Measurements from ENCODE around the gene HNRNPA3.
"Not testable (repeated sequence)": the region's sequence is repeated elsewhere in the genome, so short reads cannot be mapped to it uniquely, and the experiment has no call there.

HNRNPA3 gene

GRCh38 chr2:177232098-177232704, 19.6 kb downstream of the HNRNPA3 start:
- DNase-seq (ENCODE audit: low read depth in 2 of 2), result no peak

- no peak for DNase-seq (ENCODE audit: low read depth in 2 of 2)
Observed at GRCh38 chr2:177234267-177234666, 21.7 kb downstream of the HNRNPA3 start.

- DNase-seq (ENCODE audit: low read depth in 2 of 2), result no peak
Observed at GRCh38 chr2:177235855-177236437, 23.4 kb downstream of the HNRNPA3 start.

- no peak for DNase-seq (ENCODE audit: low read depth in 2 of 2)
Observed at GRCh38 chr2:177237932-177238331, 25.3 kb downstream of the HNRNPA3 start.

- no peak for DNase-seq (ENCODE audit: low read depth in 2 of 2)
Observed at GRCh38 chr2:177239053-177239452, 26.5 kb downstream of the HNRNPA3 start.

GRCh38 chr2:177239932-177240630, 27.5 kb downstream of the HNRNPA3 start:
- no peak for DNase-seq (ENCODE audit: low read depth in 2 of 2)

- no peak for DNase-seq (ENCODE audit: low read depth in 2 of 2)
Observed at GRCh38 chr2:177241711-177242120, 29.1 kb downstream of the HNRNPA3 start.

GRCh38 chr2:177242121-177242987, 29.8 kb downstream of the HNRNPA3 start:
- no peak for DNase-seq (ENCODE audit: low read depth in 2 of 2)

GRCh38 chr2:177243073-177243472, 30.5 kb downstream of the HNRNPA3 start:
- no peak for DNase-seq (ENCODE audit: low read depth in 2 of 2)

GRCh38 chr2:177243476-177243875, 30.9 kb downstream of the HNRNPA3 start:
- DNase-seq (ENCODE audit: low read depth in 2 of 2), result no peak

GRCh38 chr2:177244244-177244771, 31.7 kb downstream of the HNRNPA3 start:
- no peak for DNase-seq (ENCODE audit: low read depth in 2 of 2)

- no peak for DNase-seq (ENCODE audit: low read depth in 2 of 2)
Observed at GRCh38 chr2:177245010-177245422, 32.4 kb downstream of the HNRNPA3 start.

- DNase-seq (ENCODE audit: low read depth in 2 of 2), result no peak
Observed at GRCh38 chr2:177246000-177246399, 33.4 kb downstream of the HNRNPA3 start.

- DNase-seq (ENCODE audit: low read depth in 2 of 2), result not testable (repeated sequence)
Observed at GRCh38 chr2:177246523-177247030, 34.0 kb downstream of the HNRNPA3 start.

GRCh38 chr2:177247693-177248262, 35.2 kb downstream of the HNRNPA3 start:
- no peak for DNase-seq (ENCODE audit: low read depth in 2 of 2)

- no peak for DNase-seq (ENCODE audit: low read depth in 2 of 2)
Observed at GRCh38 chr2:177249038-177249437, 36.4 kb downstream of the HNRNPA3 start.

- no peak for DNase-seq (ENCODE audit: low read depth in 2 of 2)
Observed at GRCh38 chr2:177250461-177250860, 37.9 kb downstream of the HNRNPA3 start.

- DNase-seq (ENCODE audit: low read depth in 2 of 2), result no peak
Observed at GRCh38 chr2:177251165-177251542, 38.6 kb downstream of the HNRNPA3 start.

- DNase-seq (ENCODE audit: low read depth in 2 of 2), result no peak
Observed at GRCh38 chr2:177252808-177253531, 40.4 kb downstream of the HNRNPA3 start.

- DNase-seq (ENCODE audit: low read depth in 2 of 2), result no peak
Observed at GRCh38 chr2:177253704-177254103, 41.1 kb downstream of the HNRNPA3 start.
